ENCODE measurements around the gene DCTPP1. TPM values are rescaled to one million over a fixed set of nuclear protein-coding genes. Genes with fewer than 3 reads are reported as not detected.
A peak's percentile ranks its signal among the peaks of the same experiment; 100 is the strongest.

DCTPP1 gene
- total and polyA plus RNA-seq, 2 of the 13 experiments (the other 11 are each of a cell fraction or from before 2014, with no cell fraction given): 54.8 to 74.4 TPM

DNA sequence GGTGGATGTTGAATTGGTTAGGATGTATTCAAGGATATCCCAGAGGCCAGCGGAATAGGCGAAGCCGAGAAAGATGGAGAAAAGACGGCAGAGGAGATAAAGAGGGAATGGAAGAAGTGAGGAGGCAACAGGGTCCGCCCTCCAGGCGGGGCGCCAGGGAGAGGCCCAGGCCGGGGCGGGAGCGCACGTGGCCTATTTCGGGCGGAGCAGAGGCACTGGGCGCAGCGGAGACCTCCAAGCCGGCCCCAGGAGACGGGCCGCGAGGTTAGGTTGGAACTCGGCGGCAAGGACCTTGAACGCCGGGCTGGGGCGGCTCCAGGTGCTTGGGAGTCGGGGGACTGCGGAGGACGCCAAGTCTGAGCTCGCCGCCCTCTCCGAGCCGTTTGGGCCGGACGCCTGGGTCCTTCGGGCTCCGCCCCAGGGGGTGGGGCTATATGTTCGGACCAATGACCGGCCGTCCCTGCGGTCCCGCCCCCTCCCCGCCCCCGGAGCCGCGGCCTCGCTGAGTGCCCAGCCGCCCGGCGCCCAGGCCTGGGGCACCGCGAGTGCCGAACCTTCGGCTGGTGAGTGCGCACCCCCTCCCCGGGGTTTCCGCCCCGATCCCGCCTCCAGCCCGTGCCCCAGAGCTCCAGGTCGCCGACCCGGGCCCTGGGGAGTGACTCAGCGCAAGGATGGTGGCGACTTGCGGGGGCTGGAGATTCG is 22.6 kb downstream of the DCTPP1 start, which contains the start of gene ZNF771 (continued):
- TF ChIP-seq KLF12 (CRISPR knock-in tag; IDR thresholded peaks at IDR 0.05; ENCODE audit: borderline replicate concordance) (0 out of 2 replicates have a peak, but pooled peaks have one; percentile 62), ETV6 (CRISPR knock-in tag; conservative IDR thresholded peaks at IDR 0.05) (peak; percentile 73), NR2F6 (IDR thresholded peaks at IDR 0.05) (no peak), NR2F6 (CRISPR knock-in tag; IDR thresholded peaks at IDR 0.05) (peak; percentile 34; the same call in 1 of the 2 replicates), NKX3-1 (CRISPR knock-in tag; IDR thresholded peaks at IDR 0.05) (peak; percentile 57; the same call in 1 of the 2 replicates), ZNF501 (CRISPR knock-in tag; IDR thresholded peaks at IDR 0.05) (peak; percentile 93), ZNF614 (CRISPR knock-in tag; IDR thresholded peaks at IDR 0.05; ENCODE audit: borderline replicate concordance) (peak; percentile 53; the same call in 1 of the 2 replicates), PHB2 (IDR thresholded peaks at IDR 0.05; ENCODE audit: partially characterized antibody) (no peak), GATAD2A (CRISPR knock-in tag; IDR thresholded peaks at IDR 0.05) (peak; percentile 33; the same call in 1 of the 2 replicates), SMAD1 (CRISPR knock-in tag; IDR thresholded peaks at IDR 0.05; ENCODE audit: borderline replicate concordance, low read depth) (peak; percentile 72; the same call in 1 of the 2 replicates), ZSCAN22 (CRISPR knock-in tag; IDR thresholded peaks at IDR 0.05) (peak; percentile 63; the same call in 1 of the 2 replicates), ZNF441 (CRISPR knock-in tag; IDR thresholded peaks at IDR 0.05; ENCODE audit: borderline replicate concordance) (peak; percentile 28; the same call in 1 of the 2 replicates), ZNF749 (CRISPR knock-in tag; IDR thresholded peaks at IDR 0.05; ENCODE audit: borderline replicate concordance) (peak; percentile 51; the same call in 1 of the 2 replicates), ZNF83 (CRISPR knock-in tag; IDR thresholded peaks at IDR 0.05; ENCODE audit: borderline replicate concordance) (peak; percentile 49), ELF3 (CRISPR knock-in tag; IDR thresholded peaks at IDR 0.05) (peak; percentile 66; the same call in 1 of the 2 replicates), ZNF430 (CRISPR knock-in tag; IDR thresholded peaks at IDR 0.05) (peak; percentile 33; the same call in 1 of the 2 replicates), MAZ (IDR thresholded peaks at IDR 0.05; ENCODE audit: borderline replicate concordance, low read depth, low read length) (peak; percentile 28; the same call in 1 of the 2 replicates), MAZ (CRISPR knock-in tag; IDR thresholded peaks at IDR 0.05; ENCODE audit: low read depth) (peak; percentile 93), GATAD1 (CRISPR knock-in tag; IDR thresholded peaks at IDR 0.05) (no peak), MED1 (CRISPR knock-in tag; IDR thresholded peaks at IDR 0.05) (peak; percentile 56; the same call in 1 of the 2 replicates), ZNF781 (CRISPR knock-in tag; IDR thresholded peaks at IDR 0.05; ENCODE audit: borderline replicate concordance, not compliant biosample characterization) (peak; percentile 94), FLYWCH1 (CRISPR knock-in tag; IDR thresholded peaks at IDR 0.05) (peak; percentile 85; the same call in 1 of the 2 replicates), HOXA7 (CRISPR knock-in tag; IDR thresholded peaks at IDR 0.05) (no peak)
- TF ChIP-seq, protein P1, sequence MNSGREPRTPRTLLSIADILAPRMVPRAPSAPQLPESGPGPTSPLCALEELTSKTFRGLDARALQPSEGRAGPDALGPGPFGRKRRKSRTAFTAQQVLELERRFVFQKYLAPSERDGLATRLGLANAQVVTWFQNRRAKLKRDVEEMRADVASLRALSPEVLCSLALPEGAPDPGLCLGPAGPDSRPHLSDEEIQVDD (CRISPR knock-in tag; IDR thresholded peaks at IDR 0.05; ENCODE audit: borderline replicate concordance): 0 out of 2 replicates have a peak, but pooled peaks have one; percentile 13
- TF ChIP-seq, protein P2, sequence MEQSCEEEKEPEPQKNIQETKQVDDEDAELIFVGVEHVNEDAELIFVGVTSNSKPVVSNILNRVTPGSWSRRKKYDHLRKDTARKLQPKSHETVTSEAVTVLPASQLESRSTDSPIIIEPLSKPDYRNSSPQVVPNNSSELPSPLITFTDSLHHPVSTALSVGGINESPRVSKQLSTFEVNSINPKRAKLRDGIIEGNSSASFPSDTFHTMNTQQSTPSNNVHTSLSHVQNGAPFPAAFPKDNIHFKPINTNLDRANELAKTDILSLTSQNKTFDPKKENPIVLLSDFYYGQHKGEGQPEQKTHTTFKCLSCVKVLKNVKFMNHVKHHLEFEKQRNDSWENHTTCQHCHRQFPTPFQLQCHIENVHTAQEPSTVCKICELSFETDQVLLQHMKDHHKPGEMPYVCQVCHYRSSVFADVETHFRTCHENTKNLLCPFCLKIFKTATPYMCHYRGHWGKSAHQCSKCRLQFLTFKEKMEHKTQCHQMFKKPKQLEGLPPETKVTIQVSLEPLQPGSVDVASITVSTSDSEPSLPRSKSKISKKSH (CRISPR knock-in tag; IDR thresholded peaks at IDR 0.05; ENCODE audit: borderline replicate concordance): peak; percentile 84; the same call in 1 of the 2 replicates
- TF ChIP-seq, protein P3, sequence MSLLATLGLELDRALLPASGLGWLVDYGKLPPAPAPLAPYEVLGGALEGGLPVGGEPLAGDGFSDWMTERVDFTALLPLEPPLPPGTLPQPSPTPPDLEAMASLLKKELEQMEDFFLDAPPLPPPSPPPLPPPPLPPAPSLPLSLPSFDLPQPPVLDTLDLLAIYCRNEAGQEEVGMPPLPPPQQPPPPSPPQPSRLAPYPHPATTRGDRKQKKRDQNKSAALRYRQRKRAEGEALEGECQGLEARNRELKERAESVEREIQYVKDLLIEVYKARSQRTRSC (CRISPR knock-in tag; IDR thresholded peaks at IDR 0.05; ENCODE audit: low read depth): 0 out of 2 replicates have a peak, but pooled peaks have one; percentile 92

Measured in HepG2 (cell line).